Islet of Langerhans (tissue), 1 donor: ENCODE measurements around the gene VDAC1.
"Not testable (repeated sequence)": the region's sequence is repeated elsewhere in the genome, so short reads cannot be mapped to it uniquely, and the experiment has no call there.

Experiments used
- FAIRE-seq: peaks from one replicate; lab custom pipeline; 2011; peaks lifted over from hg19 to GRCh38; lab: Jason Lieb, UNC

Gene VDAC1, protein sequence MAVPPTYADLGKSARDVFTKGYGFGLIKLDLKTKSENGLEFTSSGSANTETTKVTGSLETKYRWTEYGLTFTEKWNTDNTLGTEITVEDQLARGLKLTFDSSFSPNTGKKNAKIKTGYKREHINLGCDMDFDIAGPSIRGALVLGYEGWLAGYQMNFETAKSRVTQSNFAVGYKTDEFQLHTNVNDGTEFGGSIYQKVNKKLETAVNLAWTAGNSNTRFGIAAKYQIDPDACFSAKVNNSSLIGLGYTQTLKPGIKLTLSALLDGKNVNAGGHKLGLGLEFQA

GRCh38 chr5:134004626-134005416, at the start of gene VDAC1:
VDAC1 (minus strand) TSS chr5:134004975; CDS start chr5:133993012, 11,963 bp downstream.
- no peak for FAIRE-seq

GRCh38 chr5:134053840-134054338, 49.1 kb upstream of the VDAC1 start:
- FAIRE-seq, result no peak

- no peak for FAIRE-seq
Measured at GRCh38 chr5:134053314-134053839, 48.6 kb upstream of the VDAC1 start.

- no peak for FAIRE-seq
Measured at GRCh38 chr5:134051305-134051704, 46.5 kb upstream of the VDAC1 start.

DNA sequence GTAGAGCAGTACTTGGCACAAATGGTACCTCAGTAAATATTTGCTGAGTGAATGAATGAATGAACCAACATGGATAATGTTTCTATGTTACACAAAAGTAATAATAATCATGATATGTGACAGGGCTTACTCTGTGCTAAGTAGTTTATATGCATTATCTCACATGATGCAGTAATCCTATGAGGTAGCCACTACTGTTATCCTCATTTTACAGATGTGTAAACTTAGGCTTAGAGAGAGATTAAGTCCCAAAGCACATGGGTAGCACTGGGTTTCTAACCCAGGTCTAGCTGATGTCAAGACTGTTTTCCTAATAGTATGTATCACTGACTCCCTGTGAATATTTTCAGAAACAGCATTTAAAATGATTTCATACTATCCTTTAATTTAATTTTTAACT, 44.1 kb upstream of the VDAC1 start:
- no peak for FAIRE-seq

GRCh38 chr5:134047687-134048056, 42.9 kb upstream of the VDAC1 start:
- FAIRE-seq, result no peak

DNA sequence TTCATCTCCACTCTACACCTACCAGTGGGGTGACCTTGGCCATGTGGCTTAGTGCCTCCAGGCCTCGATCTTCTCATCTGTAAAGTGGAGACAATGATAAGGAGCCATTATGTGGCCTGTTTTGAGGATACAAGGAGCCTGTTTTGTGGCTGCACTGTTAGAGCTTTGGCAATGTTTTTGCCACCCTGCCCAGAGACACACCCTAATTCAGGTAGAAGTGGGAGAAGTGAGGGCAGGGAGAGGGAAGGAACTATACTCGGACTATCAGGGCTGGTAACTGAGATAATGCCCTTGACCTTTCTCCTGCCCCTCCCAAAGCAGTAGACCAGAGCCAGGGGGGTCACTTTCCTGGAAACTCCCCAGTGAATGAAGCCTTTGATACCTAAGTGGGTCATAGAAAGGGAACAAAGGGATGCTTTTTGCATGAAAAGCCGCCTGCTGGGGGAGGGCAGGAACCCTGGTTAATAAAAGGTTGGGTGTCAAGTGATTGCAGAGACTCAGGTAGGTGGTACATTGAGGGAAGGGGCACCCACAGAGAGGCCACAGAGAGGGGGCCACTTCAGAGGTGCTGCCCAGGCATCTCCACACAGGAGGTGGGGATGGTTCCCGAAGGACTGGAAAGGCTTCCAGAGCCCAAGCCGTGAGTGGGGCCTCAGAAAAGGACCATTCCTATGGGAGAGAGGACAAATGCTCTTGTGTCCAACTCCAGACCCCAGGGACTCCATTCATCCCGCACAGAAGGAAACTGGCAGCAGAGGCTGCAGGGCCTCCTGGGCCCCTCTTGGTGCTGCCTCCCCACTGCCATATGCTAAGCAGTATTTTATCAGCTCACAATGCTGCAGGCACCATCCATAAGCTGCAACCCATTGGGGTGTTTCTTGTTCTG, 42.3 kb upstream of the VDAC1 start:
- no peak for FAIRE-seq

- FAIRE-seq, result no peak
Measured at GRCh38 chr5:134046330-134046729, 41.6 kb upstream of the VDAC1 start.

DNA sequence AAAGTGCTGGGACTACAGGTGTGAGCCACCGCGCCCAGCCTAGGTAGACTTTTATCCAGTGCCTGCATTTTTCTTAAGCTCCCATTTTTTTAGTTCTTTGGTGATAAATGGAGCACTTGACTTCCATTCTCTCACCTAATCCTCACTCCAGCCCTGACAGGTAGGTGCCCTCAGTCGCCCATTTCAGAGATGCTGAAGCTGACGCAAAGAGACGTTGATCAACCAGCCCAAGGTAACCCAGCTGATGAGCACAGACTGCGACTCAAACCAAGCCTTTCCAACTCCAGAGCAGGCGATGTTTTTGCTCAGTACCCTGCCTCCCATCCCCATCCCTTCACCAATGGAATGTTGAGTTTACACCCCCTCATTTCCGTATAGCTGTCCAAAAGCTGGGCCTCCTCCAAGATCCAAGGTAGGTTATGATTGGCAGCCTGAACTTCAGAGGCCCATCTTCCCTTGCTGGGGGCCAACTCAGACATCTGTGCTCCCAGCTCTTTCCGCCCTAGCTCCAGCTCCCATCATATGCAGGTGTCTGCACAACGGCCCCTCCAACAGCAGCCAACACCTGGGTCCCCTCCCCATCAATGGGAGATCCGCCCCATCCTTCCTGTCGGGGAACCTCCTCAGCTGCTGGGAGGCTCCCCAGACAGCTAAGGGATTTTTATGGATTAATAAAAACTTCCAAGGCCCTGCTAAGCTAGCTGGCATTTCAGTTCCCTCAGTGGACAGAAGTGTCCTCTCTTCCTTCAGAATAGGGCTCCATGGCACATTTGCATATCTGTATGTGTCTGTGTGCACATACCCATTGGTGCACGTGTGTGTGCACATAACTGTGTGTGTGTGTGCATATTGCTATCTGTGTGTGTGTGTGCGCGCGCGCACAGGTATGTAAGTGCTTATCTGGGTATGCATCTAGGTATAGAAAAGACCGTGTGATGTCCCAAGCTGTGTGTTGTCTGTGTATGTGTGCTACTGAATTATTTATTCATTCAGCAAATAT, 39.3 kb upstream of the VDAC1 start:
- FAIRE-seq, result no peak

DNA sequence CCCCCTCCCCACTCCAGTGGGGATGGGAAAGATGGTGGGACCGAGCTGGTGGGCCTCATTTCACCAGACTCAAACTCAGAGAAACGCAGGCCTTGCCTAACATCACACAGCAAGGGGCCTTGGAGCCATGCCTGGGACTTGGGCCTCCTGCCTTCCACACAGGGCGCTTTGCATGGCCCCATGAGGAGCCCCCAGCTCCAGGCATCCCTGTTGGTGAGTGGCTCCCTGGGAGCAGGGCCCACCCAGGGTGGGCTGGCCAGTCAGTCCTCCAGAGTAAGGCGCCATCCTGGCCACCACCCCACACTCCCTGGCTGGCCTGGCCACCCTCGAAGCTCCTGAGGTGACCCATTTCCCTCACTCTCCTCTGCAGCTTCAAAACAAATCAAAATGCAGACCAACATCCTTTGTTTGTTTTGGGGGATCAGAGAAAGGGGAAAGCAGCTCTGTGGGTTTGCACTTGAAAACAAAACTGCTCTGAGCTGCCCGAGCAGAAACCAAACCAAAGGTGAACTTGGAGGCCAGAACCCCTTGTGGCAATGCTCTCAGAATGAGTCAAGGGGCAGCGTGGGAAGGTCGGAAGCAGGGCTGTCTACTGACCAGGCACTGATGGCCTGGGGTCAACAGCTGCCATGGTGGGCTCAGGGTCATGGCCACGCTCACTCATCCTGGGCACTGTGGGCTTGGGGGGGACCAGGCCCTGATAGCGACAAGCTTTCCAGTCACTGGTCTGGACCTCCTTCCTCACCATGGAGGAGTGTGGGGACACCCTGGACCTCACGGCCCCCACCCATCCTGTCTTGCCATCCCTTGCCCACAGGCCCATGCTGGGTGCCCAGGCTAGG, 37.0 kb upstream of the VDAC1 start:
- FAIRE-seq, result no peak

DNA sequence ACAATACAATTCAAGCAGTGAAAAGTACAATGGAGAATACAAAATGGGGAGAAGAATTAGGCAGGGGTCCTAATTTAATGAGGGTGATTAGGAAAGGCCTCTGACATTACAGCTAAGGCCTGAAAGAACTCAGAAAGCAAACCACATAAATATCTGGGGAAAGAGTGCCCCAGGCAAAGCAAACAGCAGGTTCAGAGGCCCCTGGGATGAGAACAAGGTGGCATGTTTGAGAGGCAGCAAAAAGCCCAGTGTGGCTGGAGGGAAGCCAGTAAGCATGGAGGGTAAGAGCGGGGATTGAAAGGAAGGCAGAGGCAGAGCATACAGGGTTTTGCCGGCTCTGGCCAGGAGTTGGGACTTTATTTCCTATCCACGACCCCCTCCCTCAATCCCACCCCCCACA, 33.4 kb upstream of the VDAC1 start:
- FAIRE-seq, result no peak

DNA sequence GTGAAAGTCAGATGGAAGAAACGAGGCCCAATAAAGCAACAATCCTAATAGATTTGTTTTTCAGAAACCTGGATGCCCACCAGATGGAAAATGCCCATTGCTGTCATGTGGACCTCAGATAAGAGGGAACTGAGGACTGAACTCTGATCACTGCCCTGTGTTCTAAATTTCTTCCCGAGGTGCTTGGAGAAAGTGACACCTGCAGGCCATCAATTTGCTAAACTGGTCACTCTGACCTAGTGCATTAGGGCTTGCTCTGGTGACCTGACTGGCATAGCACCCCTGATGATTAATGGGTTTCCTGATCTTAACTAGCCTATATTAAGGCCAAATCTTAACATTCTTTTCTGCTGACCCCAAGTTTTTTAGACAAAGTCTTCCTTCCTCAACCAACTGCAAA, 32.4 kb upstream of the VDAC1 start:
- FAIRE-seq, result no peak

DNA sequence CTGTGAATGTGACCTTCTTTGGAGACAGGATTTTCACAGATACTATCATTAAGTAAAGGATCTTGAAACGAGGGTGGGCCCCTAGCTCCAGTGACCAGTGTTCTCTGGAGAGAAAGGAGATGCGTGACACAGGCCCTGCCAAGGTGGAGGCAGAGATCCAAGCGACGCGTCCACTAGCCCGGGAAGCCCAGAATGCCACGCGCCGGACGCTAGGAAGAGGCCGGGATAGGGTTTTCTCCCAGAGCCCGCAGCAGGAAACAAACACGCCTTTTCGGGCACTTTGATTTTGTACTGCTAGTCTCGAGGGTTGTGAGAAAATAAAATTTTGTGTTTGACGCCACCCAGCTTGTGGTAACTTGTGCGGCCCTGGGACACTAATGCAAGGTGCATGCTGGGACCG, 29.6 kb upstream of the VDAC1 start:
- no peak for FAIRE-seq

DNA sequence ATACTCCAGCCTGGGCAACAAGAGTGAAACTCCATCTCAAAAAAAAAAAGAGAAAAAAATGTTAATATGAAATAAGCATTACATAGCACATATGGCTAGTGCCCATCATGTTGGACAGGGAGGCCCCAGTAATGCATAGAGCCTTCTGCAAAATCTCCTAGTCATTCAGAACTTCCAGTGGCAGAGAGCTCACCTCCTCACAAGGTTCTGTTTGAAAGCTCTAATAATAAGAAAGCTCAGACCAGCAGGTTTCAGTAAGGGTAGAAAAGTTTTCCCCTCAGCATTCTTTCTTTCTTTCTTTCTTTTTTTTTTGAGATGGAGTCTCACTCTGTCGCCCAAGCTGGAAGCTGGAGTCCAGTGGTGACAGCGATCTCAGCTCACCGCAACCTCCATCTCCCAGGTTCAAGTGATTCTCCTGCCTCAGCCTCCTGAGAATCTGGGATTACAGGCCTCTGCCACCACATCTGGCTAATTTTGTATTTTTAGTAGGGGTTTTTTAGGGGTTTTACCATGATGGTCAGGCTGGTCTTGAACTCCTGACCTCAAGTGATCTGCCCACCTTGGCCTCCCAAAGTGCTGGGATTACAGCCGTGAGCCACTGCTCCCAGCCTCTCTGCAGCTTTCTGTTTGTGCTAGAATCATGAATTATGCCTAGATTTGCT, 25.7 kb upstream of the VDAC1 start:
- FAIRE-seq, result not testable (repeated sequence)

DNA sequence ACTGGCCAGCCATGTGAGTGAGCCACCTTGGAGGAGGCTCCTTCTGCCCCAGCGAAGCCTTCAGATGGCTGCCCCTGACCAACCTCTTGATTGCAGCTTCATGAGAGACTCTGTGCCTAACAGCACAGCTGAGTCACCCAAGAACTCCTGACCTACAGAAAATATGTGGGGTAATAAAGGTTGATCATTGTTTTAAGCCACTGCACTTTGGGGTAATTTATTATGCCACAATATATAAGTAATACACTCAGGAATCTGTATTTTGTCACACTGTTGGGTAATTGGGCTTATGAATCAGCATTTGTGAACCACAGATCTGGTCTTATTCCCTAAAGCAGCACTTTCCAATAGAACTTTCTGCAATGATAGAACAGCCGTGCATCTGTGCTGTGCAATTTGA, 24.4 kb upstream of the VDAC1 start:
- FAIRE-seq, result no peak

DNA sequence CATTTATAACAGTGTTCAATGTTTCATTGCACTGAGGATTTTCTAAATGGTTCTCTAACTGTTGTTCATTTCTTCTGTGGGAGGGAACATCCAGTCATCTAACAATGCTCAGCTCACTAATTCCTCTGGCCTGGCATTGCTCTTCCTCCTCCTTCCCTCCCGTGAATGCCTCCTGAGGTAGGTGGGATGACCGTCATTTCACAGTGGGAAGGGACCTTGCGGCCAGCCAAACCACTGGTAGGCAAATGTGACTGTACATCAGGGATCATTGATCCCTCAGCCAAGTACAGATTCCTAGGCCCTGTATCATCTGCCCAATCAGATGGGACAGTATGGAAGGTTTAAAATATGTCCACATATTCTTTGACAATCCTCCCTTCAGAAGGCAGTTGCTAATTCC, 23.7 kb upstream of the VDAC1 start:
- FAIRE-seq, result no peak

DNA sequence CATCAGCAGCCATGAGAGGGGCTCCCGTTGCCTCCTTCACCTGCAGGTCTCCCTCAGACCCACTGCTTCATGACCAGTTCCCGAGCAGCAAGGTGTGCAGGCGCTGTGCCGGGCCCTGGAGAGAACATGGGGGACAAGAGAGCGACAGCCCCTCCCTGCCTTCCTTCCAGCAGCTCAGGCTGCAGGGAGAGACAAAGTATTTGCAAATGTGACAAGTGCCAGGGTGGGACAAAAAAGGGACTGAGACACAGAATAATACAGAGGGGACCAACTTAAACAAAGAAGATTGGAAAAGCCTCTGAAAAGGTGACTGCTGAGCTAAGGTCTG, 22.5 kb upstream of the VDAC1 start:
- no peak for FAIRE-seq

DNA sequence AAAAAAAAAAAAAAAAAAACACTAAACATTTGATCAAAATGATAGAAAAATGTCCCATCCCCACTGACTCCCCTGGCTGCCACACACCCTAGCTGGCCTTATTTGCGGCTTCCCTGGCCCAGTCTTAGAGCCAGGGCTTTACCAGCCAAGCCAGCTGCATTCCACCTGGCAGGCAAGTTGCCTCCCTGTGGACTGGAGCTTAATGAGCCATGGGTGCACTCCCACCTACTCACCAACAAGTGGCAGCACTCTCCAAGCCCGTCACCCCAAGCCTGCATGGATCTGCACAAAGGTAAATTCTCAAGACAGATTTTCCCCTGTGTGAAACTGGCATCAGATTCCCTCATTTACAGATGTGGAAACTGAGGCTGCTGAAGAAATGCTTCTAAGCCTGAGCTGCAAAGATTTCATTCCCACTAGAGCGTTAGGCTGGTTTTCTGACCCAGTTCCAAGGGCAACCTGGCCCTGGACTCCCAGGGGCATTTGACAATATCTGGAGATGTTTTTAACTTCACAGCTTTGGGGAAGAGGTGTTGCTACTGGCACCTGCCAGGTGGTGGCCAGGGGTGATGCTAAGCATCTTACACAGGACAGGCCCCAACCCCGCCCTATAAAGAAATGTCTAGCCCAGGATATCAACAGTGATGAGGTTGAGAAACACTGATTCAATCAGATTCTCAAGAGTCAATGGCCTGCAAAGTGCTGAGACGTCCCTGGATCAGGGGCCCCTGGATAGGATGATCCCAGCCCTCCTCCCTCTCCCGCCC, 21.9 kb upstream of the VDAC1 start:
- no peak for FAIRE-seq

DNA sequence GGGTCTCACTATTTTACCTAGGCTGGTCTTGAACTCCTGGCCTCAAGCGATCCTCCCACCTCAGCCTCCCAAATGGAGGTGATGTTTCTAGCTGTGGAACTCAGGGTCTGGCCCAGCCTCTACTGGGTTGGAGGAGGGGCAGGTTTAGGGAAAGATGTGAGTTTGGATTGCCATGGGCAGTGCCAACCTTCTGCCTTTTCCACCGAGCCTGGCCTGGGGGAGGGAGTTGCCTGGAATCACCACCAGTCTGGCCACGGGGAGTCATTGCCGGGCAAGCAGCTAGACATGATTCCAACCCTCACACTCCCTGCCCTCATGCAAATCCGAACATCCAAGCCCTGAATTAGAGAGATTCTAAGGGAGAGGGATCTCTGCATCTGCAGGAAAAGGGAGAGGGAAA, 21.0 kb upstream of the VDAC1 start:
- FAIRE-seq, result no peak
